HG02759 (cell line): Measurements from ENCODE around the gene ATG3.

Experiments
- ATAC-seq: cut with Tn5 transposase; IDR thresholded peaks from one replicate; pipeline ENCODE4 v1.9.1; 2021; ENCODE audit warnings: mild to moderate bottlenecking, moderate library complexity; ENCODE audit not compliant: unreplicated experiment

ATG3 gene

GRCh38 chr3:112561734-112562529 lies at the start of gene ATG3, which contains the start of gene SLC35A5:
TSS of gene ATG3 (minus strand) at chr3:112561962. CDS start at chr3:112561528, 434 bp downstream.
TSS of gene SLC35A5 (plus strand) at chr3:112562045. CDS start at chr3:112563404, 1,359 bp downstream.
- ATAC-seq: peak; percentile 82

DNA sequence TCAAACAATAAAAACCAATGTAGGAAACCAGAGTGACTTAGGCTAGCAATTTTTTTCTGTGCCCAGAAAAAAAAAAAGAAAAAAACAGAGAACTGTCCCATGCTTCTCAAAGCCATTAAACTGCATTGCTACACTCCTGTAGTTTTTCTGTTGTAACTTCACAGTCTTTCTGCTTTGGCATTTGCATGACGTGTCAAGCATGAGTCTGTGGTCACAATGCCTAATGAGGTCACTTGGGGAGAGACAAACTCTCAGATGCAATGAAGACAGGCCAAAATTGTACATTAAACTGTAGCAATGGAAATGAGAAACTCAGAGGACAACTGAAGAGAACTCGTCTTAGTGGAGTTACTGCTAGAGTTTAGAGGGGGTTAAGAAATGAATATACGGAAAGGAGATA lies 48.4 kb upstream of the ATG3 start:
- ATAC-seq: no peak

GRCh38 chr3:112607863-112608262 lies 46.1 kb upstream of the ATG3 start:
- no peak for ATAC-seq

GRCh38 chr3:112606098-112606497 lies 44.3 kb upstream of the ATG3 start:
- no peak for ATAC-seq

DNA sequence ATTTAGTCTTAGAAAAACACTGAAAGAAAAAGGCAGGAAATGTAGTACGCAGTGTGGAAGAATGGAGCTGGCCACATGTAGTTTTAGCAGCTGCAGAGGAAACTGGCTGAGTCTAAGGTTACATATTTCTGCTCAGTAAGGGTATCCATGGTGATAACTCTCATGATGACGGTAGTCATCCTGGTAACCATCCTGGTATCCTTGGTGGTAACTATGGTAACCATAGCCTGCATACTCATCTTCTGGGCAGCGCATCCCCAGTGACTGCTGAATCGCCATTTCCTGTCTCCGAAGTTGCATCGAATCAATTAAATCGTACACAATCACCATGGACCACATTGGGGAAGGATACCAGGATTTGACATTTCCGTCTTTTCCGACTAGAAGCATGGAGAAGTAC lies 43.5 kb upstream of the ATG3 start:
- ATAC-seq: no peak

GRCh38 chr3:112604536-112604935 lies 42.8 kb upstream of the ATG3 start:
- no peak for ATAC-seq

GRCh38 chr3:112602217-112602838 lies 40.6 kb upstream of the ATG3 start:
- peak; percentile 81 for ATAC-seq

- ATAC-seq: no peak
These were observed 37.0 kb upstream of the ATG3 start for GRCh38 chr3:112598731-112599130.

DNA sequence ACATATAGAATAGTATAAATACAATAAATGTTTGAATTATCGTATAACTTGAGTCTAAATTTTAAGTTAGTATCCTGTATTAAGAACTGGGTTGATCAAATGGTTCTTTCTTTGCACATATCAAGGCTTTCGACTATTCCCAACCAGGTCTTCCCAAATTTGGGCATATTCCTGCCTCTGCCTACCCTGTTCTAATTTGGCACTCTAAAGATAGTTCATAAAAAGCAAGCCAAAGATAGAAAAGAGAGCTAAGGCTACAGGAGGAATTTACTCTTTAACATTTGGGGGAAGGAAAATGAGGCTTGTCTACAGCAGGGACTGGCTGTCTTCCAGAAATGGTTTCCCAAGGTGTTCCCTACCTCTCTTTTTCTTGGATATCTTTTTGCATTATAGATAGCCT lies 36.2 kb upstream of the ATG3 start:
- ATAC-seq: no peak

- ATAC-seq: no peak
These were observed 33.1 kb upstream of the ATG3 start for GRCh38 chr3:112594856-112595255.

- ATAC-seq: no peak
These were observed 31.5 kb upstream of the ATG3 start for GRCh38 chr3:112593258-112593657.

GRCh38 chr3:112587336-112587735 lies 25.6 kb upstream of the ATG3 start:
- no peak for ATAC-seq

- ATAC-seq: no peak
These were observed 24.0 kb upstream of the ATG3 start for GRCh38 chr3:112585782-112586181.

DNA sequence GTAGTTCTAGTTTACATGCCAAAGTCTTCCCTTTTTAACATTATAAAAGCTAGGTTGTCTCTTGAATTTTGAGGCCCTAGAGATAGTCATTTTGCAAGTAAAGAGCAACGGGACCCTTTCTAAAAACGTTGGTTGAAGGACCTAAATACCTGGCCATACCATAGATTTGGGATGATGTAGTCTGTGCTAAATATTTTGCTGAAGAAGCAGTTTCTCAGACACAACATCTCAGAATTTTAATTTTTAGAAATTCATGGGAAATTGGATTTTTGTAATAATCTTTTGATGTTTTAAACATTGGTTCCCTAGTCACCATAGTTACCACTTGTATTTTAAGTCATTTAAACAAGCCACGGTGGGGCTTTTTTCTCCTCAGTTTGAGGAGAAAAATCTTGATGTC lies 21.3 kb upstream of the ATG3 start:
- ATAC-seq: no peak

DNA sequence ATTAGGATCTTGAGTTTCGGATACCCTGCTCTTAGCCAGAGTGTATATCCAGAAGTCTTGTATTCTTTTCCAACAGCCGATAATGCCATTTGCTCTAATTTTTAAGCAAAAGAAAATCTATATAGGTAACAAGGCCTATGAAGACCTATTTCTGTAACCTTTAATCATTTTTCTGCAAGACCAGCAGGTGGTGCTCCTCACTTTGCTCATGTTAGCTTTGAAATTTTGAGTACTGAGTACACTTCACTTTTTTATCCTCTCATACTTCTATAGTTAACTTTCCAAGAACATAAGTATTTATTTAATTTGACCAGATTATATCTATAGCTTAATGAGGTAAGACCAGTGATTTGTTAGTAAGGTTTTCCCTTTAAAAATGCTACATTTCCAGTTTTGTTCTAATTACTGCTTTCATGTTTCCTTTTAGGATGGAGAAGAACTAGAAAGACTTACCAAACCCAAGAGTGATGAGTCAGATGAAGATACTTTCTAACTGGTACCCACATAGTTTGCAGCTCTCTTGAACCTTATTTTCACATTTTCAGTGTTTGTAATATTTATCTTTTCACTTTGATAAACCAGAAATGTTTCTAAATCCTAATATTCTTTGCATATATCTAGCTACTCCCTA lies 20.6 kb upstream of the ATG3 start:
- ATAC-seq: no peak

DNA sequence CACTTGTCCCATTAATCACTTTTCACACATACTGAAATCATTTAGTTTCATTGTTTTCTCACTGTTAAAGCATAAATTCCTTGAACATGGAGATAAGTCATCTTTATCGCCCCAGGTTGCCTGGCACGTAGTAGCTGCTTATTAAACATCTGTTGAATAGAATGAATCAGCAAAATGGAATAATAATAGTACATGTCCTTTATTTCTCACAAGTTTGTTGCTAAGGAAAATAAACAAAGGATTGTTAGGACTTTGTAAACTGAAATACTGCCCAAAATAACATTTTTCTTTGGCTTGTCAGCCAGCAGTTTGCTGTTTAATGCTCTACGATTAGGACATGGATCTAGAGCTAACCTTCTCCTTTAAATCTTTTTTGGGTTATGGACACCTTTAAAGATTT lies 17.9 kb upstream of the ATG3 start:
- ATAC-seq: no peak

DNA sequence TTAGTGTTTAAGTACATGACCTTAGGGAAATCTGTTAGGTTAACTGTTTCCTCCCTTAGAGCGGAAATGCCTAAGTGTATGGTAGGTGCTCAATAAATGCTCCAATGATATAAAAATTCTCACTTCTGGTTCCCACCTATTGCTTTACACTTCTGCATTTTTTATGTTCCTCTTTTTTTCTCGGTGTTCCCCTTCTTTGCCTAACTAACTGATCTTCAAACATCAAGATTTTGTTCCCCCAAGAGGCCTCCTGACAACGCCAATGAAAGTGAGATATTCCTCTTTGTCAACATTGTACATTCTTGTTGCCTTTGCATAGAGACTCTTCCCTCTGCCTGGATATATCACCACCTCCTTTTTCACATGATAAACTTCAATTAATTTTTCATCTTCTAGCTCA lies 17.5 kb upstream of the ATG3 start:
- ATAC-seq: no peak

GRCh38 chr3:112572701-112573100 lies 10.9 kb upstream of the ATG3 start:
- no peak for ATAC-seq

- ATAC-seq: no peak
These were observed 7.5 kb upstream of the ATG3 start for GRCh38 chr3:112569265-112569664.

- no peak for ATAC-seq
These were observed 6.9 kb upstream of the ATG3 start for GRCh38 chr3:112568642-112569041.

- ATAC-seq: no peak
These were observed 3.2 kb upstream of the ATG3 start for GRCh38 chr3:112564940-112565305.
